HG03196 (cell line): Measurements from ENCODE around the gene GABRP.
"Not testable (repeated sequence)": the region's sequence is repeated elsewhere in the genome, so short reads cannot be mapped to it uniquely, and the experiment has no call there.

Experiments used
- ATAC-seq: cut with Tn5 transposase; IDR thresholded peaks from one replicate; pipeline ENCODE4 v1.9.1; 2021; ENCODE audit not compliant: unreplicated experiment

GABRP gene

GRCh38 chr5:170791325-170791954 lies 7.9 kb downstream of the GABRP start:
- ATAC-seq = no peak

- ATAC-seq = no peak
Measured at GRCh38 chr5:170792878-170793277, 9.4 kb downstream of the GABRP start.

GRCh38 chr5:170795154-170795553 lies 11.6 kb downstream of the GABRP start:
- ATAC-seq = no peak

GRCh38 chr5:170805666-170806065 lies 22.1 kb downstream of the GABRP start:
- no peak for ATAC-seq

- no peak for ATAC-seq
Measured at GRCh38 chr5:170809551-170809950, 26.0 kb downstream of the GABRP start.

- ATAC-seq = no peak
Measured at GRCh38 chr5:170811719-170812118, 28.2 kb downstream of the GABRP start.

- ATAC-seq = no peak
Measured at GRCh38 chr5:170813231-170813630, 29.7 kb downstream of the GABRP start.

- no peak for ATAC-seq
Measured at GRCh38 chr5:170817195-170817594, 33.7 kb downstream of the GABRP start.

- ATAC-seq = no peak
Measured at GRCh38 chr5:170818232-170818631, 34.7 kb downstream of the GABRP start.

GRCh38 chr5:170819824-170820223 lies 36.3 kb downstream of the GABRP start:
- no peak for ATAC-seq

GRCh38 chr5:170821257-170821800 lies 37.8 kb downstream of the GABRP start:
- ATAC-seq = no peak

GRCh38 chr5:170826117-170826516 lies 42.6 kb downstream of the GABRP start:
- ATAC-seq = no peak

- ATAC-seq = no peak
Measured at GRCh38 chr5:170832241-170832640, 48.7 kb downstream of the GABRP start.

- not testable (repeated sequence) for ATAC-seq
Measured at GRCh38 chr5:170833981-170834380, 50.5 kb downstream of the GABRP start.

GRCh38 chr5:170836226-170836625 lies 52.7 kb downstream of the GABRP start:
- ATAC-seq = no peak

GRCh38 chr5:170843870-170844269 lies 60.3 kb downstream of the GABRP start:
- no peak for ATAC-seq

GRCh38 chr5:170844651-170845050 lies 61.1 kb downstream of the GABRP start:
- ATAC-seq = no peak

- no peak for ATAC-seq
Measured at GRCh38 chr5:170846416-170846815, 62.9 kb downstream of the GABRP start.

- no peak for ATAC-seq
Measured at GRCh38 chr5:170846846-170847245, 63.3 kb downstream of the GABRP start.

- ATAC-seq = no peak
Measured at GRCh38 chr5:170848033-170848432, 64.5 kb downstream of the GABRP start.

GRCh38 chr5:170849374-170849773 lies 65.8 kb downstream of the GABRP start:
- ATAC-seq = no peak

- no peak for ATAC-seq
Measured at GRCh38 chr5:170854566-170854965, 71.0 kb downstream of the GABRP start.

GRCh38 chr5:170857066-170857465 lies 73.5 kb downstream of the GABRP start:
- ATAC-seq = no peak
